GM12878 (cell line): ENCODE measurements around the gene COL27A1.

Experiments used
- BMI1 ChIP-seq: fragments of 450-650 bp; IDR thresholded peaks from 2 replicates; pipeline ENCODE4 v1.6.1; 2016; ENCODE audit warnings: mild to moderate bottlenecking, moderate library complexity, borderline replicate concordance
- CEBPB ChIP-seq, 2 experiments: fragments of 150-350 bp in 1 of 2; IDR thresholded peaks; 2 replicates each; pipeline ENCODE4 v1.6.1; 2012 to 2014; ENCODE audit warnings: low read depth in 2 of 2, low read length in 2 of 2, borderline replicate concordance in 1 of 2, inconsistent platforms in 1 of 2
- EP300 ChIP-seq, 2 experiments: fragments of 150-350 bp in 1 of 2; IDR thresholded peaks; 2 replicates each; pipeline ENCODE4 v1.6.1; 2011 to 2012; ENCODE audit warnings: low read depth in 2 of 2, low read length in 2 of 2, borderline replicate concordance in 1 of 2, improper control_type of control experiment in 1 of 2, inconsistent platforms in 1 of 2; ENCODE audit not compliant: control insufficient read depth in 1 of 2
- NFIC ChIP-seq: IDR thresholded peaks from 2 replicates; pipeline ENCODE4 v1.6.1; 2012; ENCODE audit warnings: low read depth, mild to moderate bottlenecking, inconsistent platforms, low read length, moderate library complexity
- NFYB ChIP-seq: IDR thresholded peaks from 2 replicates; pipeline ENCODE4 v1.6.1; 2011; ENCODE audit warnings: low read depth, mild to moderate bottlenecking, low read length, improper control_type of control experiment, moderate library complexity; ENCODE audit not compliant: insufficient read depth
- POLR2A ChIP-seq: IDR thresholded peaks from 2 replicates; pipeline ENCODE4 v1.6.1; 2011; ENCODE audit warnings: low read depth, mild to moderate bottlenecking, low read length
- POLR2AphosphoS5 ChIP-seq: IDR thresholded peaks from 2 replicates; pipeline ENCODE4 v1.6.1; 2011; ENCODE audit warnings: mild to moderate bottlenecking, low read length, inconsistent platforms
- TAF1 ChIP-seq: IDR thresholded peaks from 2 replicates; pipeline ENCODE4 v1.6.1; 2011; ENCODE audit warnings: mild to moderate bottlenecking, low read depth, low read length, borderline replicate concordance
- ZNF24 ChIP-seq: fragments of 450-650 bp; IDR thresholded peaks from 2 replicates; pipeline ENCODE4 v1.6.1; 2017; ENCODE audit warnings: antibody characterized with exemption, mild to moderate bottlenecking
- TF ChIP-seq, protein P1 (sequence below), 3 experiments: IDR thresholded peaks in 2 of 3; conservative IDR thresholded peaks in 1 of 3; 2 replicates each; pipeline ENCODE4 v1.5.1; 2011; ENCODE audit warnings: low read depth in 3 of 3, low read length in 3 of 3, mild to moderate bottlenecking in 3 of 3, control low read depth in 2 of 3, moderate library complexity in 2 of 3, inconsistent platforms in 1 of 3, mixed read lengths in 1 of 3; ENCODE audit not compliant: control insufficient read depth in 2 of 3, insufficient read depth in 1 of 3; ENCODE audit errors: extremely low read depth in 1 of 3
- TF ChIP-seq, protein P2 (sequence below): IDR thresholded peaks from 2 replicates; pipeline ENCODE4 v1.6.1; 2012; ENCODE audit warnings: low read depth, low read length, improper control_type of control experiment

DNA sequence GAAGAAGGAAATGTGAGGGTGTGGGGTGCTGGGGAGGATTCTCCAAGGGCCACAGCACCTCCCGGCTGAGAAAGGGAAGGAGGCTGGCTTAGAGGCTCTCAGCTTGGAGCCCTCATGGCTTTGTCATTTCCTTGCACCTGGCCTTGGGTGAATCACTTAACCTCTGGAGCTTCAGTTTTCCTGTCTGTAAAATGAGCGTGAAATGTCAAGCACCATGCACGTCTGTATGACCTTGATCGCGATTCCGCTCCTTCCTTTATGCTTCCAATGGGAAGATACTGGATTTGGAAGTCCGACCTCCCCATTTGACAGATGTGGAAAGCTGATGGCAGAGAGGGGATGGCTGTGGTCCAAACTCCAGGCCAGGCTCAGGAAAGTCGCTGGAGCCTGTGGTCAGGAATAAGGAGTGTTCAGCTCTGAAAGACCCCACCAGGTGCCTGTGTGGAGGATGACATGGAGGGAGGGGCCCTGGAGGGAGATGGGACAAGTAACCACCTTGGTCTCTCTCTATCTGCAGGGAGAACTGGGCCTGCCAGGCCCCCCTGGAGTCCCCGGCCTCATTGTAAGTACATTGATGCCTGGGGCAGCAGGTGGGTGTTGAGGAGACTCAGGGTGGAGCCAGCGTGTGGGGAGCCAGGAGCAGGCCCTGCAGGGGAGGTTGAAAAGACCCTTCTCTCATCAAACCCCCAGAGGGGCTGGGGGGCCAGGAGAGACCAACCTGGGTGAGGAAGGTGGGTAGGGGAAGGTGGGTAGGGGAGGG is 66.5 kb downstream of the COL27A1 start:
- TF ChIP-seq, protein P1, sequence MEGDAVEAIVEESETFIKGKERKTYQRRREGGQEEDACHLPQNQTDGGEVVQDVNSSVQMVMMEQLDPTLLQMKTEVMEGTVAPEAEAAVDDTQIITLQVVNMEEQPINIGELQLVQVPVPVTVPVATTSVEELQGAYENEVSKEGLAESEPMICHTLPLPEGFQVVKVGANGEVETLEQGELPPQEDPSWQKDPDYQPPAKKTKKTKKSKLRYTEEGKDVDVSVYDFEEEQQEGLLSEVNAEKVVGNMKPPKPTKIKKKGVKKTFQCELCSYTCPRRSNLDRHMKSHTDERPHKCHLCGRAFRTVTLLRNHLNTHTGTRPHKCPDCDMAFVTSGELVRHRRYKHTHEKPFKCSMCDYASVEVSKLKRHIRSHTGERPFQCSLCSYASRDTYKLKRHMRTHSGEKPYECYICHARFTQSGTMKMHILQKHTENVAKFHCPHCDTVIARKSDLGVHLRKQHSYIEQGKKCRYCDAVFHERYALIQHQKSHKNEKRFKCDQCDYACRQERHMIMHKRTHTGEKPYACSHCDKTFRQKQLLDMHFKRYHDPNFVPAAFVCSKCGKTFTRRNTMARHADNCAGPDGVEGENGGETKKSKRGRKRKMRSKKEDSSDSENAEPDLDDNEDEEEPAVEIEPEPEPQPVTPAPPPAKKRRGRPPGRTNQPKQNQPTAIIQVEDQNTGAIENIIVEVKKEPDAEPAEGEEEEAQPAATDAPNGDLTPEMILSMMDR (IDR thresholded peaks at IDR 0.05 in 2 of 3, conservative IDR thresholded peaks at IDR 0.05 in 1 of 3; ENCODE audit: control insufficient read depth in 2 of 3, extremely low read depth in 1 of 3, insufficient read depth in 1 of 3, low read depth in 3 of 3, low read length in 3 of 3): no peak
- TF ChIP-seq POLR2AphosphoS5 (no peak), BMI1 (no peak), ZNF24 (no peak), CEBPB (IDR thresholded peaks at IDR 0.05; ENCODE audit: borderline replicate concordance in 1 of 2, low read depth in 2 of 2, low read length in 2 of 2) (no peak), NFYB (no peak), EP300 (IDR thresholded peaks at IDR 0.05; ENCODE audit: borderline replicate concordance in 1 of 2, control insufficient read depth in 1 of 2, low read depth in 2 of 2, low read length in 2 of 2) (no peak), TAF1 (no peak), POLR2A (no peak), NFIC (no peak)
- TF ChIP-seq, protein P2, sequence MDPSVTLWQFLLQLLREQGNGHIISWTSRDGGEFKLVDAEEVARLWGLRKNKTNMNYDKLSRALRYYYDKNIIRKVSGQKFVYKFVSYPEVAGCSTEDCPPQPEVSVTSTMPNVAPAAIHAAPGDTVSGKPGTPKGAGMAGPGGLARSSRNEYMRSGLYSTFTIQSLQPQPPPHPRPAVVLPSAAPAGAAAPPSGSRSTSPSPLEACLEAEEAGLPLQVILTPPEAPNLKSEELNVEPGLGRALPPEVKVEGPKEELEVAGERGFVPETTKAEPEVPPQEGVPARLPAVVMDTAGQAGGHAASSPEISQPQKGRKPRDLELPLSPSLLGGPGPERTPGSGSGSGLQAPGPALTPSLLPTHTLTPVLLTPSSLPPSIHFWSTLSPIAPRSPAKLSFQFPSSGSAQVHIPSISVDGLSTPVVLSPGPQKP: no peak
